Measurements from ENCODE around the gene LMOD1. TPM values are rescaled to one million over a fixed set of nuclear protein-coding genes. Genes with fewer than 3 reads are reported as not detected.

The LMOD1 gene
- total RNA-seq, 1 experiment from 2014 or later: not detected

DNA sequence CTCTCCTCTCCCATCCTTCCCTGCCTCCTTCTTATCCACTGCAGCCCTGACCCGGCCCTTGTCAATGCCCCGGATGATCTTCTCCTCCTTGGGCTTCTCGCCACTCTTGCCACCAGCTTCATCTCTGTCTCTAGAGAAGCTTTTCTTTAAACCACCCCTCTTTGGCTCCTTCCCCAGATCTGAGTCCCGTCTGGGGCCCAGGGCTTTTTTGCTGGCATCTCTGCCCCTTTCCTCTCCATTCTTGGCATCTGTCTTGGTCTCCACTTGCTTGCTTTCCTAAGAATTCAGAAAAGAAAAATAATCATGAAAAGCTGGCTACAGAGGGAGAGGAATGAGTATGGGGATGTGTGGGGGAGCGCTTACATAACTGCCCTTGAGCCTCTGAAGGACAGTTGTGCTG lies 45.9 kb downstream of the LMOD1 start:
- intact Hi-C loops (cut with micrococcal nuclease; ENCODE audit: unreplicated experiment): no loop called here
- no peak for TF ChIP-seq EZH2 (IDR thresholded peaks at IDR 0.05; ENCODE audit: borderline replicate concordance, low read depth, low read length, poor library complexity, severe bottlenecking)
- TF ChIP-seq, protein P1, sequence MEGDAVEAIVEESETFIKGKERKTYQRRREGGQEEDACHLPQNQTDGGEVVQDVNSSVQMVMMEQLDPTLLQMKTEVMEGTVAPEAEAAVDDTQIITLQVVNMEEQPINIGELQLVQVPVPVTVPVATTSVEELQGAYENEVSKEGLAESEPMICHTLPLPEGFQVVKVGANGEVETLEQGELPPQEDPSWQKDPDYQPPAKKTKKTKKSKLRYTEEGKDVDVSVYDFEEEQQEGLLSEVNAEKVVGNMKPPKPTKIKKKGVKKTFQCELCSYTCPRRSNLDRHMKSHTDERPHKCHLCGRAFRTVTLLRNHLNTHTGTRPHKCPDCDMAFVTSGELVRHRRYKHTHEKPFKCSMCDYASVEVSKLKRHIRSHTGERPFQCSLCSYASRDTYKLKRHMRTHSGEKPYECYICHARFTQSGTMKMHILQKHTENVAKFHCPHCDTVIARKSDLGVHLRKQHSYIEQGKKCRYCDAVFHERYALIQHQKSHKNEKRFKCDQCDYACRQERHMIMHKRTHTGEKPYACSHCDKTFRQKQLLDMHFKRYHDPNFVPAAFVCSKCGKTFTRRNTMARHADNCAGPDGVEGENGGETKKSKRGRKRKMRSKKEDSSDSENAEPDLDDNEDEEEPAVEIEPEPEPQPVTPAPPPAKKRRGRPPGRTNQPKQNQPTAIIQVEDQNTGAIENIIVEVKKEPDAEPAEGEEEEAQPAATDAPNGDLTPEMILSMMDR (conservative IDR thresholded peaks at IDR 0.05; ENCODE audit: low read depth, low read length): no peak
- ChIA-PET POLR2A (ENCODE audit: low non-redundant PET) (no interaction called here), CTCF (no interaction called here)
- Histone ChIP-seq H3K27me3 (replicated peaks; ENCODE audit: insufficient read depth, low read depth, low read length, poor library complexity) (no peaks in the 10 kb centered on the region), H3K4me3 (ENCODE audit: low read depth, low read length, poor library complexity, severe bottlenecking) (no peak overlapping the region), H3K4me1 (ENCODE audit: insufficient read depth, low read length, poor library complexity, severe bottlenecking) (no peaks in the 10 kb centered on the region), H3K9me3 (ENCODE audit: low read depth, low read length, poor library complexity, severe bottlenecking) (no peaks in the 10 kb centered on the region), H3K36me3 (ENCODE audit: insufficient read depth, low read length, poor library complexity, severe bottlenecking) (no peaks in the 10 kb centered on the region), H3K27ac (ENCODE audit: low read depth, low read length, poor library complexity, severe bottlenecking) (no peak overlapping the region)
- no TSS peak for BruUV-seq (replicated peaks)
- no peak for DNase-seq (ENCODE audit: low spot score)

DNA sequence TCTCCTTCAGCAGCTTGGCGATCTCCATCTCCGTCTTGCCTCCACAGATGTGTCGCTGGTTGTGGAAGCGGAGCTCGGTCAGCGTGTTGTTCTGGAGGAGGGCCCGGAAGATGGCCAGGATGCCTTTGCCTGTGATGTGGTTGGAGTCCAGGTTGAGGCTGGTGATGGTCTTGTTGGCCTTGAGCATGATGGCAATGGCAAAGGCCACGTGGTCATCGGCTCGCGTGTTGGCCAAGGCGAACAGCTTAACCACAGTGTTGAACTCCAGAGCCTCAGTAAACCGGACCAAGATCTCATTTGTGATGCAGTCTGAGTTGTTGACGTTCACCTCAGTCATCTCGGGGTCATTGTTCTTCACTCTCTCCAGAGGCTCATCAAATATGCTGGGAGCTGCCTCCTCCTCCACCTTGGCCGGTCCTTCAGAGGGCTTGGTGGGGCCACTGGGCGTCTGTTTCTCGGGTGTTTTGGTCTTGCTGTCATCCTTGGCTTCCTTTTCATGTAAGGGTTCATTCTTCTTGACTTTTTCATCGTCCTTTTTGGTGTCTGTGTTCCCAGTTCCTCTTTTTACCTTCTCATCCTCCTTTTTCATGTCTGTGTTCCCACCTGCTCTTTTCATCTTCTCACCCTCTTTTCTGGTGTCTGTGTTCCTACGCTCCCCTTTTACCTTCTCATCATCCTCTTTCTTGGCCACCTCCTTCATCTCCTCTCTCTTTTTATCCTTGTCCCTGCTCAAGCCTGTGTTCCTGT lies 46.5 kb downstream of the LMOD1 start:
- CTCF ChIA-PET: no interaction called here
- no peak overlapping the region for H3K27ac ChIP-seq (ENCODE audit: low read depth, low read length, poor library complexity, severe bottlenecking)

DNA sequence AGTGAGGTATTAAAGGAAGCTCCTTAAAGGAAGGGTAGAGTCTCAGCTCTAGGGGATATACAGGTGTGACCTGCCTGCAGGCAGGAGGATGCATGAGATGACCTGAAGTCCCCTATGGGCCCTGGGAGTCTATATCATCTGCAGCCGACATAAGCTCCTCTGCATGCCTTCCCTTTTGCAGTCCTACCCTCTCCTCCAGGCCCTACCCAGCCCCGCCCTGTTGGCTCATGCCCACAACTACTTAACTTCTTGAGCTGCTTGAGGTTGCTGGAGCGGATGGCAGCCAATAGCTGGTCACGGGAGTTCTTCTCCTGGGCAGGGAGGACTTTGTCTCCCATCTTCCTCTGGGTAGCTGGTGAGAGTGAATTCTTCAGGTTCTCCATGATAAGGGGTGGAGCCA lies 47.4 kb downstream of the LMOD1 start:
- POLR2A ChIA-PET (ENCODE audit: low non-redundant PET): no interaction called here

More for the DNA sequence above, 46.5 kb downstream of the LMOD1 start:
- no peaks in the 10 kb centered on the region for H3K36me3 ChIP-seq (ENCODE audit: insufficient read depth, low read length, poor library complexity, severe bottlenecking)
- POLR2A ChIA-PET (ENCODE audit: low non-redundant PET): interaction anchor here (0.5 kb wide), 1 partner anchor 24 kb away, joined by 4 read pairs; no protein-coding TSS in a partner anchor
- H3K27me3 ChIP-seq (replicated peaks; ENCODE audit: insufficient read depth, low read depth, low read length, poor library complexity): no peaks in the 10 kb centered on the region
- H3K4me1 ChIP-seq (ENCODE audit: insufficient read depth, low read length, poor library complexity, severe bottlenecking): no peaks in the 10 kb centered on the region
- no peak for DNase-seq (ENCODE audit: low spot score)
- H3K9me3 ChIP-seq (ENCODE audit: low read depth, low read length, poor library complexity, severe bottlenecking): no peaks in the 10 kb centered on the region
- intact Hi-C loops (cut with micrococcal nuclease; ENCODE audit: unreplicated experiment): loop anchor here (10.0 kb wide), 1 partner anchor 235 kb away; no protein-coding TSS in a partner anchor
- TF ChIP-seq, protein P1 (conservative IDR thresholded peaks at IDR 0.05; ENCODE audit: low read depth, low read length): no peak
- TF ChIP-seq EZH2 (IDR thresholded peaks at IDR 0.05; ENCODE audit: borderline replicate concordance, low read depth, low read length, poor library complexity, severe bottlenecking): no peak
- H3K4me3 ChIP-seq (ENCODE audit: low read depth, low read length, poor library complexity, severe bottlenecking): no peak overlapping the region
- BruUV-seq (replicated peaks): no TSS peak

More for the DNA sequence above, 47.4 kb downstream of the LMOD1 start:
- intact Hi-C loops (cut with micrococcal nuclease; ENCODE audit: unreplicated experiment): loop anchor here (10.0 kb wide), 1 partner anchor 236 kb away; no protein-coding TSS in a partner anchor
- TF ChIP-seq, protein P1 (conservative IDR thresholded peaks at IDR 0.05; ENCODE audit: low read depth, low read length): no peak
- no peak for TF ChIP-seq EZH2 (IDR thresholded peaks at IDR 0.05; ENCODE audit: borderline replicate concordance, low read depth, low read length, poor library complexity, severe bottlenecking)
- CTCF ChIA-PET: interaction anchor here (0.5 to 0.6 kb wide), 2 partner anchors 41 to 301 kb away, joined by 4 to 5 read pairs; no protein-coding TSS in a partner anchor
- DNase-seq (ENCODE audit: low spot score): peak; percentile 36
- H3K9me3 ChIP-seq (ENCODE audit: low read depth, low read length, poor library complexity, severe bottlenecking): no peaks in the 10 kb centered on the region
- H3K27ac ChIP-seq (ENCODE audit: low read depth, low read length, poor library complexity, severe bottlenecking): no peak overlapping the region
- H3K4me1 ChIP-seq (ENCODE audit: insufficient read depth, low read length, poor library complexity, severe bottlenecking): no peaks in the 10 kb centered on the region
- no TSS peak for BruUV-seq (replicated peaks)
- no peaks in the 10 kb centered on the region for H3K27me3 ChIP-seq (replicated peaks; ENCODE audit: insufficient read depth, low read depth, low read length, poor library complexity)
- H3K36me3 ChIP-seq (ENCODE audit: insufficient read depth, low read length, poor library complexity, severe bottlenecking): no peaks in the 10 kb centered on the region
- no peak overlapping the region for H3K4me3 ChIP-seq (ENCODE audit: low read depth, low read length, poor library complexity, severe bottlenecking)
